Stimulated activated CD4-positive, alpha-beta T cell treated with anti-CD3 and anti-CD28 coated beads, Interleukin-4, amount 100 ng/mL, for 48 hours (primary cell): ENCODE measurements around the gene RGS18.
"Not testable (repeated sequence)": the region's sequence is repeated elsewhere in the genome, so short reads cannot be mapped to it uniquely, and the experiment has no call there.

ENCODE experiments used
- DNase-seq, 2 donors: peaks; one replicate each; pipeline ENCODE4 v3.0.0-alpha.2; 2020; ENCODE audit warnings: low read depth in 2 of 2

The RGS18 gene

GRCh38 chr1:192167011-192167410, 8.7 kb downstream of the RGS18 start:
- no peak for DNase-seq

- no peak for DNase-seq
These were observed 9.8 kb downstream of the RGS18 start for GRCh38 chr1:192167911-192168700.

- no peak for DNase-seq
These were observed 10.7 kb downstream of the RGS18 start for GRCh38 chr1:192168964-192169363.

GRCh38 chr1:192170196-192170984, 12.1 kb downstream of the RGS18 start:
- DNase-seq = no peak

- no peak for DNase-seq
These were observed 12.9 kb downstream of the RGS18 start for GRCh38 chr1:192171123-192171522.

GRCh38 chr1:192175971-192176370, 17.7 kb downstream of the RGS18 start:
- no peak for DNase-seq

- DNase-seq = no peak
These were observed 25.5 kb downstream of the RGS18 start for GRCh38 chr1:192183788-192184187.

- no peak for DNase-seq
These were observed 27.9 kb downstream of the RGS18 start for GRCh38 chr1:192186197-192186596.

GRCh38 chr1:192190066-192190465, 31.8 kb downstream of the RGS18 start:
- DNase-seq = no peak

GRCh38 chr1:192201303-192201702, 43.0 kb downstream of the RGS18 start:
- DNase-seq = no peak

- DNase-seq = no peak
These were observed 66.1 kb downstream of the RGS18 start for GRCh38 chr1:192224396-192224795.

- DNase-seq = no peak
These were observed 66.6 kb downstream of the RGS18 start for GRCh38 chr1:192224846-192225245.

- no peak for DNase-seq
These were observed 67.0 kb downstream of the RGS18 start for GRCh38 chr1:192225266-192225665.

GRCh38 chr1:192225703-192226102, 67.4 kb downstream of the RGS18 start:
- no peak for DNase-seq

- DNase-seq = no peak
These were observed 69.1 kb downstream of the RGS18 start for GRCh38 chr1:192227330-192227729.

GRCh38 chr1:192227980-192228379, 69.7 kb downstream of the RGS18 start:
- DNase-seq = not testable (repeated sequence)

GRCh38 chr1:192232817-192233417, 74.7 kb downstream of the RGS18 start:
- DNase-seq = no peak

- no peak for DNase-seq
These were observed 76.9 kb downstream of the RGS18 start for GRCh38 chr1:192235127-192235526.
